OCI-LY3 (cell line): ENCODE results near the gene STPG1.

ENCODE experiments used
- EZH2phosphoT487 ChIP-seq: fragments of 200-600 bp; shearing (Covaris generic); IDR thresholded peaks from 2 replicates; pipeline ENCODE4 v1.6.1; 2018; ENCODE audit warnings: antibody characterized with exemption, mixed run types, low read depth
- TF ChIP-seq, protein P1 (sequence below): fragments of 200-600, 300-600 bp; sonication (generic); IDR thresholded peaks from 2 replicates; pipeline ENCODE4 v1.5.1; 2014; ENCODE audit warnings: antibody characterized with exemption, low read length, low read depth

DNA sequence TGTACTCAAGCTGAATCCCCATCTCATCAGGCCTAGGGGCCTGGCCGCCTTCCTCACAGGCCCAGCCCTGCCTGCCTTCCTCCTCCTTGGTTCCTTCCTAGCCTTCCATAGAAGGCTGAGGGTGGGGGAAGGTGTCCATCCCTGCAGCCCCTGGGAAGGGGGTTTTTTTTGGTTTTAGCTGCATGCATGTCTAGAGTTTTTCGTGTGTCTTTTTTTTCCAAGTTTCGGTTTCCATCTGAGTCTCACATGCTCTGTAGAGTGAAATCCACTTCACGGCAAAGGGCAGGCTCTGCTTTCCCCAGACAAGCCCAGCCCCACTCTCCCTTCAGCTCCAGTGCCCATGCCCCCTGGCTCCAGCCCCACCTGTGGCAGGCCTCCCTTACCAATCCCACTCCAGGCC, 62.3 kb downstream of the STPG1 start:
- TF ChIP-seq, protein P1, sequence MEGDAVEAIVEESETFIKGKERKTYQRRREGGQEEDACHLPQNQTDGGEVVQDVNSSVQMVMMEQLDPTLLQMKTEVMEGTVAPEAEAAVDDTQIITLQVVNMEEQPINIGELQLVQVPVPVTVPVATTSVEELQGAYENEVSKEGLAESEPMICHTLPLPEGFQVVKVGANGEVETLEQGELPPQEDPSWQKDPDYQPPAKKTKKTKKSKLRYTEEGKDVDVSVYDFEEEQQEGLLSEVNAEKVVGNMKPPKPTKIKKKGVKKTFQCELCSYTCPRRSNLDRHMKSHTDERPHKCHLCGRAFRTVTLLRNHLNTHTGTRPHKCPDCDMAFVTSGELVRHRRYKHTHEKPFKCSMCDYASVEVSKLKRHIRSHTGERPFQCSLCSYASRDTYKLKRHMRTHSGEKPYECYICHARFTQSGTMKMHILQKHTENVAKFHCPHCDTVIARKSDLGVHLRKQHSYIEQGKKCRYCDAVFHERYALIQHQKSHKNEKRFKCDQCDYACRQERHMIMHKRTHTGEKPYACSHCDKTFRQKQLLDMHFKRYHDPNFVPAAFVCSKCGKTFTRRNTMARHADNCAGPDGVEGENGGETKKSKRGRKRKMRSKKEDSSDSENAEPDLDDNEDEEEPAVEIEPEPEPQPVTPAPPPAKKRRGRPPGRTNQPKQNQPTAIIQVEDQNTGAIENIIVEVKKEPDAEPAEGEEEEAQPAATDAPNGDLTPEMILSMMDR, result no peak
- TF ChIP-seq EZH2phosphoT487, result no peak
